Rectal smooth muscle tissue (tissue), 1 donor: ENCODE results near the gene GEN1.

Experiments used
- H3K27ac ChIP-seq: one replicate; pipeline ENCODE4 v1.7.0; 2013; ENCODE audit warnings: low read depth, low read length, inconsistent platforms
- H3K27me3 ChIP-seq: one replicate; pipeline ENCODE4 v1.7.0; 2013; ENCODE audit warnings: low read length; ENCODE audit not compliant: control insufficient read depth, insufficient read depth
- H3K36me3 ChIP-seq: one replicate; pipeline ENCODE4 v1.7.0; 2013; ENCODE audit warnings: low read length; ENCODE audit not compliant: control insufficient read depth, insufficient read depth
- H3K4me1 ChIP-seq: one replicate; pipeline ENCODE4 v1.7.0; 2013; ENCODE audit warnings: low read length; ENCODE audit not compliant: control insufficient read depth, insufficient read depth
- H3K4me3 ChIP-seq: one replicate; pipeline ENCODE4 v1.7.0; 2013; ENCODE audit warnings: low read length
- H3K9ac ChIP-seq: one replicate; pipeline ENCODE4 v1.7.0; 2013; ENCODE audit warnings: low read length

Gene GEN1

GRCh38 chr2:17791817-17792130, 37.8 kb downstream of the GEN1 start:
- Histone ChIP-seq H3K27ac (no peak overlapping the region), H3K9ac (no peak overlapping the region), H3K4me1 (no peaks in the 10 kb centered on the region), H3K4me3 (no peak overlapping the region), H3K27me3 (no peaks in the 10 kb centered on the region), H3K36me3 (no peaks in the 10 kb centered on the region)

DNA sequence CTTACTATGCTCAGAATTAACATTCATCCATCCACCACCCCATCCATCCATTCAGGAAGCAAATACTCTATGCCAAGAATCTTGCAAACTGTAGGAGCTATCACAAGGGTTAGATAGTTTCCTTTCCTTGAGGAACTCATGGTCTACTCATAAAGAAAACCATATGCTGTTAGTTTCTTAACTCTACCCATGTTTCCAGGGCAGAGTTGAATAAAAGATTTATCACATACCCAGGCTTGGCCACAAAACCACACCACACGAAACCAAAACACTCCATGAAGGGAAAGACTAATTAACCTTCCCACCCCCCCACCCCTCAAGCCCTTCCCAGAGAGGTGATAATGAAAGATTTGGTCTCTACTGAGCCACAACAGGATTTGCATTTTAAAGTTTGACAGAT, 38.6 kb downstream of the GEN1 start:
- no peak overlapping the region for H3K9ac ChIP-seq

DNA sequence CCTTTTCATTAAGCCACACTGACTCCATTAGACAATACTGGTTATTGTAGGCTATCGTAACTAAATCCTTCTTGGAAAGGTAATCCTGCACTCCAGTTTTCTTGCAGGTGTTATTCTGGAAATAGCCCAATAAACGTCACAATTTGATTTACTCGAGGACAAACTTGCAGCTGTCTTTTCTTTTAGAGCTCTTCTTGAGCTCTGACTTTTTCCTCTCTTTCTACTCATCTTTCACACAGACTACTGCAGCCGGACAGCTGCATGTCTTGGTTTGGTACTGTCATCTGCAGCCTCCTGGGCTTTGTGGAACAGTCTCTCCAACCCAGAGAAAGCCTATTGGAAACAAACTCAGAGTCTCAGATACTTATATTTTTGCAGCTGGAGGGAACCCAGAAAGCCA, 39.4 kb downstream of the GEN1 start:
- Histone ChIP-seq H3K9ac (no peak overlapping the region), H3K27me3 (no peaks in the 10 kb centered on the region), H3K4me3 (no peak overlapping the region), H3K27ac (no peak overlapping the region), H3K4me1 (no peaks in the 10 kb centered on the region), H3K36me3 (no peaks in the 10 kb centered on the region)

More for the DNA sequence above, 38.6 kb downstream of the GEN1 start:
- no peaks in the 10 kb centered on the region for H3K36me3 ChIP-seq
- no peak overlapping the region for H3K4me3 ChIP-seq
- H3K4me1 ChIP-seq: no peaks in the 10 kb centered on the region
- no peaks in the 10 kb centered on the region for H3K27me3 ChIP-seq
- no peak overlapping the region for H3K27ac ChIP-seq

- Histone ChIP-seq H3K36me3 (no peaks in the 10 kb centered on the region), H3K4me3 (no peak overlapping the region), H3K27ac (no peak overlapping the region), H3K9ac (no peak overlapping the region), H3K4me1 (no peaks in the 10 kb centered on the region), H3K27me3 (no peaks in the 10 kb centered on the region)
Measured at GRCh38 chr2:17793803-17794354, 39.9 kb downstream of the GEN1 start.

GRCh38 chr2:17795309-17795708, 41.4 kb downstream of the GEN1 start:
- H3K4me3 ChIP-seq: no peak overlapping the region
- no peak overlapping the region for H3K27ac ChIP-seq
- H3K9ac ChIP-seq: no peak overlapping the region
- H3K27me3 ChIP-seq: no peaks in the 10 kb centered on the region
- no peaks in the 10 kb centered on the region for H3K36me3 ChIP-seq
- no peaks in the 10 kb centered on the region for H3K4me1 ChIP-seq

DNA sequence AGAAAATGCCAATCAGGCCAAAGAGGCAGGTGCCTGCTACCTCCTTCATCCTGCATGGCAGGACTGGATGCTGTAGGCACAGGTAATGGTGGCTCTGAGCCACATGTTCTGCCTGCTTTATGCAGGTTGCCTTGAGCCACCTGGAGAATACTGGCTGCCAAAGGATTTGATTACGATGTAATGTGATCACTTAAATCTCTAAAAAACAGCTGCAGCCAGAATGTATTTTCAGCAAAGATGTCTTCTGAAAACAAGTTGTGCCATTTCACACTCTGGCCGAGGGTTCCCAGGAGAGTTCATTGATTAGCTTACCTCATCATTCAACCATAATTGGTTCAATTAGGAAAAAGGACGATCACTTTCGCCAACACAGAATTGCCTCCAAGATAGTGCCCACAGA, 44.4 kb downstream of the GEN1 start:
- Histone ChIP-seq H3K27ac (no peak overlapping the region), H3K4me1 (no peaks in the 10 kb centered on the region), H3K27me3 (no peaks in the 10 kb centered on the region), H3K36me3 (no peaks in the 10 kb centered on the region), H3K4me3 (no peak overlapping the region), H3K9ac (no peak overlapping the region)

GRCh38 chr2:17799301-17800120, 45.6 kb downstream of the GEN1 start:
- no peak overlapping the region for H3K27ac ChIP-seq

GRCh38 chr2:17800219-17800618, 46.3 kb downstream of the GEN1 start:
- Histone ChIP-seq H3K4me3 (no peak overlapping the region), H3K9ac (no peak overlapping the region), H3K27ac (no peak overlapping the region), H3K4me1 (no peaks in the 10 kb centered on the region), H3K27me3 (no peaks in the 10 kb centered on the region), H3K36me3 (no peaks in the 10 kb centered on the region)

More at GRCh38 chr2:17799301-17800120, 45.6 kb downstream of the GEN1 start:
- H3K4me3 ChIP-seq: no peak overlapping the region
- H3K4me1 ChIP-seq: no peaks in the 10 kb centered on the region
- no peak overlapping the region for H3K9ac ChIP-seq
- H3K27me3 ChIP-seq: no peaks in the 10 kb centered on the region
- no peaks in the 10 kb centered on the region for H3K36me3 ChIP-seq

GRCh38 chr2:17800693-17801458, 46.9 kb downstream of the GEN1 start:
- Histone ChIP-seq H3K4me3 (no peak overlapping the region), H3K4me1 (no peaks in the 10 kb centered on the region), H3K27me3 (no peaks in the 10 kb centered on the region), H3K36me3 (no peaks in the 10 kb centered on the region), H3K9ac (no peak overlapping the region), H3K27ac (no peak overlapping the region)

- H3K4me1 ChIP-seq: no peaks in the 10 kb centered on the region
- H3K4me3 ChIP-seq: no peak overlapping the region
- H3K27ac ChIP-seq: no peak overlapping the region
- no peaks in the 10 kb centered on the region for H3K36me3 ChIP-seq
- no peaks in the 10 kb centered on the region for H3K27me3 ChIP-seq
- no peak overlapping the region for H3K9ac ChIP-seq
Measured at GRCh38 chr2:17803497-17803896, 49.6 kb downstream of the GEN1 start.

GRCh38 chr2:17804358-17804757, 50.4 kb downstream of the GEN1 start:
- H3K36me3 ChIP-seq: no peaks in the 10 kb centered on the region
- H3K4me1 ChIP-seq: no peaks in the 10 kb centered on the region
- no peak overlapping the region for H3K4me3 ChIP-seq
- H3K27ac ChIP-seq: no peak overlapping the region
- H3K9ac ChIP-seq: no peak overlapping the region
- H3K27me3 ChIP-seq: no peaks in the 10 kb centered on the region

GRCh38 chr2:17805166-17805565, 51.2 kb downstream of the GEN1 start:
- Histone ChIP-seq H3K4me3 (no peak overlapping the region), H3K27ac (no peak overlapping the region), H3K27me3 (no peaks in the 10 kb centered on the region), H3K9ac (no peak overlapping the region), H3K4me1 (no peaks in the 10 kb centered on the region), H3K36me3 (no peaks in the 10 kb centered on the region)
